Kidney epithelial cell (primary cell): ENCODE results near the gene TM6SF1. TPM values are rescaled to one million over a fixed set of nuclear protein-coding genes. Genes with fewer than 3 reads are reported as not detected.
"Not testable (repeated sequence)": the region's sequence is repeated elsewhere in the genome, so short reads cannot be mapped to it uniquely, and the experiment has no call there.

Source experiments
- DNase-seq: peaks from one replicate; pipeline ENCODE4 v3.0.0-alpha.2; 2010; ENCODE audit warnings: low read depth
- H3K27me3 ChIP-seq: 2 replicates; pipeline ENCODE4 v1.6.0; 2011; ENCODE audit warnings: low read length; ENCODE audit not compliant: control insufficient read depth, insufficient read depth
- H3K36me3 ChIP-seq: 2 replicates; pipeline ENCODE4 v1.5.1; 2011; ENCODE audit warnings: low read length; ENCODE audit not compliant: control insufficient read depth, insufficient read depth
- H3K4me3 ChIP-seq: 2 replicates; pipeline ENCODE4 v1.5.1; 2011; ENCODE audit warnings: low read depth, mild to moderate bottlenecking, control low read depth, low read length
- total RNA-seq: library from RNA; depleted of rRNA; stranded (reverse); fragments of >200 nt; gene quantifications from 2 replicates; pipeline ENCODE4 v1.2.3, GENCODE V29; 2015
- TF ChIP-seq, protein P1 (sequence below): IDR thresholded peaks from 2 replicates; pipeline ENCODE4 v1.5.1; 2011; ENCODE audit warnings: mild to moderate bottlenecking, moderate library complexity, low read length, control low read depth, inconsistent platforms; ENCODE audit not compliant: insufficient read depth, poor library complexity, severe bottlenecking

TM6SF1 gene
- total RNA-seq, 1 donor from 2014 or later: 21.4 TPM

DNA sequence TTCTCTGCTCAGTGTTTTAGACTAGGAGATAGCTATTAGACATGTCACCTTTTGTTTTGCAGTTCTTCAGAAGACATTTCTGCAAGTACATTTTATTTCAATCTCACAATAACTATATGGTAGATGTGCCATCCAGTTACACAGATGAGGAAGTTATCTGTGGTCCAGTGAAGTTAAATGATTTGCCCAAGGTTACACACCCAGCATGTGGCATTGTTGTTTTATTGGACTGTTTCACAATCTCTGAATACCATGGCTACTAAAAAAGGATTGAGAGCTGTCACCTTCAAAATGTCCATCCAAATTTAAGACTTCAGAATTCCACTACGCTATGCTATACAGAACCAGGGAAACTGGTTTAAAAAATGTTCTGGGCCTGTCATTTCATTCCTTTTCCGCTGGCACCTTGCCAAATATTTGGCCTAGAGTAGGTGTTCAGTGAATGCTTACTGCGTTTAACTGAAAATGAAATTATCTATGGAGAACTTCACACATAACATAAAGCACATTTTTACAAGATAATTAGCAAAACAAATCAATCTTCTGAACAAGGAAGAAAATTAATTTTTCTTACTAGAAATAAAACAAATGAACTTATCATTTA, 20.2 kb downstream of the TM6SF1 start:
- H3K36me3 ChIP-seq: no peaks in the 10 kb centered on the region
- no peaks in the 10 kb centered on the region for H3K27me3 ChIP-seq
- TF ChIP-seq, protein P1, sequence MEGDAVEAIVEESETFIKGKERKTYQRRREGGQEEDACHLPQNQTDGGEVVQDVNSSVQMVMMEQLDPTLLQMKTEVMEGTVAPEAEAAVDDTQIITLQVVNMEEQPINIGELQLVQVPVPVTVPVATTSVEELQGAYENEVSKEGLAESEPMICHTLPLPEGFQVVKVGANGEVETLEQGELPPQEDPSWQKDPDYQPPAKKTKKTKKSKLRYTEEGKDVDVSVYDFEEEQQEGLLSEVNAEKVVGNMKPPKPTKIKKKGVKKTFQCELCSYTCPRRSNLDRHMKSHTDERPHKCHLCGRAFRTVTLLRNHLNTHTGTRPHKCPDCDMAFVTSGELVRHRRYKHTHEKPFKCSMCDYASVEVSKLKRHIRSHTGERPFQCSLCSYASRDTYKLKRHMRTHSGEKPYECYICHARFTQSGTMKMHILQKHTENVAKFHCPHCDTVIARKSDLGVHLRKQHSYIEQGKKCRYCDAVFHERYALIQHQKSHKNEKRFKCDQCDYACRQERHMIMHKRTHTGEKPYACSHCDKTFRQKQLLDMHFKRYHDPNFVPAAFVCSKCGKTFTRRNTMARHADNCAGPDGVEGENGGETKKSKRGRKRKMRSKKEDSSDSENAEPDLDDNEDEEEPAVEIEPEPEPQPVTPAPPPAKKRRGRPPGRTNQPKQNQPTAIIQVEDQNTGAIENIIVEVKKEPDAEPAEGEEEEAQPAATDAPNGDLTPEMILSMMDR: no peak
- no peak for DNase-seq
- H3K4me3 ChIP-seq: no peak overlapping the region

DNA sequence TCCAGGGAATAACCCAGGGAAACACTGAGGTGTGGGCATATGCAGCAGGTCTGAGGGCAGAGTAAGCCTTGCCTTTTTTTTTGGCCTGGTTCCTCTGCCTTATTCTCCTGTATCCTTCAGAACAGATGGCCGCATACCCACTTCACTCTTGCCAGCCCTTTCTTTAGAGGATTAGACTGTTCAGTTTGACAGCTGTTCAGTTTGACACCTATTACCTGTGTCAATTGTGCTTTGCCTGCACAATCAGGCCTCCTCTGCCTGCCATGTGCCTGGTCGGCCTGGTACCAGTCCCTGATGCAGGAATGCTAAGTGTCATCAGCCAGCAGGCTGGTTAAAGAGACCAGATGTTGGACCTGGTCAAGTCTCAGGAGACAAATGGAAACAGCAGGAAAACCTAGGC, 22.3 kb downstream of the TM6SF1 start:
- TF ChIP-seq, protein P1: no peak
- Histone ChIP-seq H3K4me3 (no peak overlapping the region), H3K27me3 (no peaks in the 10 kb centered on the region), H3K36me3 (no peaks in the 10 kb centered on the region)
- no peak for DNase-seq

DNA sequence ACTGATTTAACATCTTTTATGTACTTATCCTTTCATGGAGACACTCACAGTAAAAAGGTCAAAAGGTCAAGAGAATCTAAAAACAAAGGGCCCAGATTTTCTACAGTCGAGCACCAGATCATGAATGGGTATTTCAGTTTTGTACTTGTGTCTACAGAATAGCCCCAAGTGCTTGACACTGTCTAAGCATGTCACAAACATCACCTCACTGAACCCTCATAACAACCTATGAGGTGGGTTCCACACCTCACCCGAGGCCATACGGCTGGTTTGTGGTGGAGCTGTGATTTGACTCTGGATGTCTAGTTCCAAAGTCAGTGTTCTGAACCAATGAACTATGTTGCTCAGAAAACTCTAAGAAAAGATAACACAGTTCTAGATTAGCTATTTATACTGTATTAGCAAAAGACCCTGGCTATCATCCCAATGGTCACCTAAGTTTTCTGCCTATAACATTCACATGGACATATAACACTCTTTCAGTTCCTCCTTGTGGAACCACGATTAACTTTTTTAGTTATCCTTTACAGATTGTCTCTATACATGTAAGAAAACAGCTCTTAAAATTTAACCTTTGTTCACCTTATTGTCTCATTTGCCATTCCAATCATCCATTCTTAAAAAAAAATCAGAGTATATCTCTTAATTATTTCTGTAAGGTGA, 25.5 kb downstream of the TM6SF1 start:
- TF ChIP-seq, protein P1: no peak
- no peak overlapping the region for H3K4me3 ChIP-seq
- no peak for DNase-seq
- H3K36me3 ChIP-seq: no peaks in the 10 kb centered on the region
- H3K27me3 ChIP-seq: no peaks in the 10 kb centered on the region

DNA sequence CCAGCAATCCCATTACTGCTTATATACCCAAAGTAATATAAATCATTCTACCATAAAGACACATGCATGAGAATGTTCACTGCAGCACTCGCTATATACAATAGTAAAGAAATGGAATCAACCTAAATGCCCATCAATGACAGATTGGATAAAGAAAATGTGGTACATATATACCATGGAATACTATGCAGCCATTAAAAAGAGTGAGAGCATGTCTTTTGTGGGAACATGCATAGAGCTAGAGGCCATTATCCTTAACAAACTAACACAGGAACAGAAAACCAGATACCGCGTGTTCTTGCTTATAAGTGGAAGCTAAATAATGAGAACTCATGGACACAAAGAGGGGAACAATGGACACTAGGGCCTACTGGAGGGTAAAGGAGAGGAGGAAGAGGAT, 34.7 kb downstream of the TM6SF1 start:
- not testable (repeated sequence) for H3K36me3 ChIP-seq

DNA sequence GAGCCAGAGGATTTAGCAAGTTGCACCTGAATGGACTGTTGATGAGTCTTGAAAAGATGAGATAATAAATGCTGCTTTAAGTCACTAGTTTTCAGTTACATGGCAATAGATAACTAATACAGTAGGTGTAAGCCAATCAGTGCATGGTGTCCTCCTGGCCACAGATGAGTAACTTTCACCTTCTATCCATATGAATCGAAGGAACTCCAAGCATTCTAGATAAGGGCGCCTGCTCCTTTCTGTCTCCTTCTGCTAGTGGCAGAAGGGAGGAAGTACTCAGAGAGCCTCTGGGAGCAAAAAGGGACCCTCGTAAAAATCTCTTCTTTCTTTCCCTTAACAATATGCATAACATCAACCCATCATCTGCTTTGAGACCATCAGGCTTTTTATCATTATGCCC, 37.3 kb downstream of the TM6SF1 start:
- no peak overlapping the region for H3K4me3 ChIP-seq
- TF ChIP-seq, protein P1: no peak
- no peak for DNase-seq
- no peaks in the 10 kb centered on the region for H3K27me3 ChIP-seq
- H3K36me3 ChIP-seq: no peaks in the 10 kb centered on the region

More for the DNA sequence above, 34.7 kb downstream of the TM6SF1 start:
- DNase-seq, H3K27me3 ChIP-seq, H3K4me3 ChIP-seq: not testable (repeated sequence)

DNA sequence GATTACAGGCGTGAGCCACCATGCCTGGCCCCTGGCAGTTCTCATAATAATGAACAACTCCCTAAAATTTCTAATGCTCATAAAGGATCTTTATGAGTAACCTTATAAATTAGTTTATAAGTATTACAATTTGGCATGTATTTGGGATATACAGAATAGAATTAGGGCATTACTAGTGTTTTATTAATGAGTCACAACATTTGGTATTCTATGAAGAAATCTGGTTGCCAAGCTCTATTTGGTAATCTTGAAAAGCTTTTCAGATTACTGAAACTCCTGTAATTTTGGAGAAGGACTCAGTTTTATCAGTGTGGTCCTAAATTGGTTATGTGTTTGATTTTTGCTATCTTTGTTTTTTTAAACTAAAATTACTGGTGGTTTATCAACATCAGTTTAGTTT, 45.8 kb downstream of the TM6SF1 start:
- no peaks in the 10 kb centered on the region for H3K36me3 ChIP-seq
- TF ChIP-seq, protein P1: no peak
- H3K4me3 ChIP-seq: no peak overlapping the region
- DNase-seq: no peak
- no peaks in the 10 kb centered on the region for H3K27me3 ChIP-seq
